HepG2 (cell line): ENCODE measurements around the gene SIN3A. TPM values are rescaled to one million over a fixed set of nuclear protein-coding genes. Genes with fewer than 3 reads are reported as not detected.

ENCODE experiments used
- AGO2 ChIP-seq: fragments of 200-400 bp; formaldehyde crosslinking; optimal IDR thresholded peaks from 2 replicates; pipeline ENCODE3; 2017; ENCODE audit warnings: mild to moderate bottlenecking, low read depth, low read length, moderate library complexity
- CHCHD3 ChIP-seq: sonication (generic); formaldehyde crosslinking; IDR thresholded peaks from 2 replicates; pipeline ENCODE4 v1.8.0; 2022; ENCODE audit warnings: mild to moderate bottlenecking, missing genetic modification reagents, moderate library complexity
- ERF ChIP-seq: IDR thresholded peaks from 2 replicates; pipeline ENCODE4 v1.6.1; 2018; ENCODE audit warnings: missing biosample characterization, missing genetic modification reagents
- EZH2 ChIP-seq: conservative IDR thresholded peaks from 2 replicates; pipeline ENCODE4 v1.6.1; 2012; ENCODE audit warnings: mild to moderate bottlenecking, low read depth, low read length, moderate library complexity
- HOXA3 ChIP-seq: sonication (generic); formaldehyde crosslinking; IDR thresholded peaks from 2 replicates; pipeline ENCODE4 v1.5.0; 2020; ENCODE audit warnings: missing genetic modification reagents
- HOXA5 ChIP-seq: sonication (generic); formaldehyde crosslinking; IDR thresholded peaks from 2 replicates; pipeline ENCODE4 v1.4.0; 2020; ENCODE audit warnings: missing genetic modification reagents
- JUNB ChIP-seq: sonication (generic); formaldehyde crosslinking; IDR thresholded peaks from 2 replicates; pipeline ENCODE4 v1.8.0; 2022; ENCODE audit warnings: missing genetic modification reagents, mild to moderate bottlenecking, borderline replicate concordance
- KDM4B ChIP-seq: sonication (generic); formaldehyde crosslinking; IDR thresholded peaks from 2 replicates; pipeline ENCODE4 v1.4.0; 2020; ENCODE audit warnings: missing genetic modification reagents
- MAFK ChIP-seq, 2 experiments: IDR thresholded peaks in 1 of 2; conservative IDR thresholded peaks in 1 of 2; 2 replicates each; pipeline ENCODE4 v1.6.1; 2011; ENCODE audit warnings: improper control_type of control experiment in 2 of 2, low read length in 2 of 2
- MED13 ChIP-seq: sonication (generic); formaldehyde crosslinking; IDR thresholded peaks from 2 replicates; pipeline ENCODE4 v1.5.0; 2020; ENCODE audit warnings: missing genetic modification reagents
- MIXL1 ChIP-seq: IDR thresholded peaks from 2 replicates; pipeline ENCODE4 v1.6.1; 2016
- MTF2 ChIP-seq: sonication (generic); formaldehyde crosslinking; IDR thresholded peaks from 2 replicates; pipeline ENCODE4 v1.5.0; 2020; ENCODE audit warnings: missing genetic modification reagents, borderline replicate concordance
- NFRKB ChIP-seq: fragments of 450-650 bp; IDR thresholded peaks from 2 replicates; pipeline ENCODE4 v1.6.1; 2017
- PAWR ChIP-seq: sonication (generic); formaldehyde crosslinking; IDR thresholded peaks from 2 replicates; pipeline ENCODE4 v1.4.0; 2020; ENCODE audit warnings: missing genetic modification reagents, mild to moderate bottlenecking, borderline replicate concordance
- PCBP2 ChIP-seq: fragments of 200-400 bp; formaldehyde crosslinking; optimal IDR thresholded peaks from 2 replicates; pipeline ENCODE3; 2018; ENCODE audit warnings: low read length, low read depth; ENCODE audit not compliant: poor library complexity, severe bottlenecking
- PHB2 ChIP-seq: fragments of 450-650 bp; IDR thresholded peaks from 2 replicates; pipeline ENCODE4 v1.6.1; 2018; ENCODE audit not compliant: partially characterized antibody
- RELA ChIP-seq: sonication (generic); formaldehyde crosslinking; IDR thresholded peaks from 2 replicates; pipeline ENCODE4 v1.4.0; 2020; ENCODE audit warnings: missing genetic modification reagents
- RFXANK ChIP-seq: IDR thresholded peaks from 2 replicates; pipeline ENCODE4 v1.6.1; 2016
- SALL1 ChIP-seq: sonication (generic); formaldehyde crosslinking; IDR thresholded peaks from 2 replicates; pipeline ENCODE4 v1.8.0; 2022; ENCODE audit warnings: mild to moderate bottlenecking, missing genetic modification reagents
- SKI ChIP-seq: fragments of 450-650 bp; IDR thresholded peaks from one replicate; pipeline ENCODE4 v1.6.1; 2018; ENCODE audit warnings: mild to moderate bottlenecking; ENCODE audit not compliant: partially characterized antibody
- SNRNP70 ChIP-seq: fragments of 200-400 bp; formaldehyde crosslinking; IDR thresholded peaks from 2 replicates; pipeline ENCODE4 v1.6.1; 2017; ENCODE audit warnings: mild to moderate bottlenecking, low read depth, low read length, moderate library complexity
- TBL1XR1 ChIP-seq: fragments of 150-350 bp; IDR thresholded peaks from 2 replicates; pipeline ENCODE4 v1.6.1; 2014; ENCODE audit warnings: borderline replicate concordance, low read length; ENCODE audit not compliant: partially characterized antibody
- TCF7 ChIP-seq: sonication (generic); IDR thresholded peaks from 2 replicates; pipeline ENCODE4 v1.6.1; 2016; ENCODE audit warnings: antibody characterized with exemption, low read depth
- ZNF24 ChIP-seq: fragments of 450-650 bp; IDR thresholded peaks from 2 replicates; pipeline ENCODE4 v1.6.1; 2017; ENCODE audit warnings: antibody characterized with exemption, mild to moderate bottlenecking
- ZNF343 ChIP-seq: sonication (generic); formaldehyde crosslinking; IDR thresholded peaks from 2 replicates; pipeline ENCODE4 v1.4.0; 2020; ENCODE audit warnings: mild to moderate bottlenecking, missing genetic modification reagents
- ZNF460 ChIP-seq: sonication (generic); formaldehyde crosslinking; IDR thresholded peaks from 2 replicates; pipeline ENCODE4 v1.5.1; 2020; ENCODE audit warnings: missing genetic modification reagents, mild to moderate bottlenecking, borderline replicate concordance
- ZNF530 ChIP-seq: sonication (generic); formaldehyde crosslinking; IDR thresholded peaks from 2 replicates; pipeline ENCODE4 v1.5.0; 2020; ENCODE audit warnings: low read depth, mild to moderate bottlenecking, missing genetic modification reagents
- ZNF598 ChIP-seq: sonication (generic); formaldehyde crosslinking; IDR thresholded peaks from 2 replicates; pipeline ENCODE4 v1.5.1; 2020; ENCODE audit warnings: mild to moderate bottlenecking, missing genetic modification reagents, borderline replicate concordance
- polyA plus RNA-seq, 8 experiments: library from polyadenylated mRNA; depleted of rRNA in 3 of 8; stranded (reverse) in 7 of 8; unstranded in 1 of 8; fragments of >200 nt; fragmentation: Illumina TruSeq in 4 of 8; extraction: Trizol in 4 of 8; gene quantifications; 2 replicates each; pipeline versions ENCODE4 v1.2.1 to v1.2.3, GENCODE V29; 2011 to 2016; ENCODE audit warnings: low read depth in 4 of 8, missing spikeins in 1 of 8, mixed read lengths in 1 of 8; ENCODE audit not compliant: insufficient read depth in 1 of 8
- total RNA-seq, 5 experiments: library from RNA; depleted of rRNA; stranded (reverse); fragments of >200 nt; fragmentation: Illumina TruSeq; extraction: Trizol; gene quantifications; 2 replicates each; pipeline ENCODE4 v1.2.3, GENCODE V29; 2016; ENCODE audit warnings: low read depth in 1 of 5
- TF ChIP-seq, protein P1 (sequence below): sonication (generic); formaldehyde crosslinking; IDR thresholded peaks from 2 replicates; pipeline ENCODE4 v1.4.0; 2020; ENCODE audit warnings: mild to moderate bottlenecking, missing genetic modification reagents
- TF ChIP-seq, protein P2 (sequence below): sonication (generic); formaldehyde crosslinking; IDR thresholded peaks from 2 replicates; pipeline ENCODE4 v1.4.0; 2020; ENCODE audit warnings: mild to moderate bottlenecking, missing genetic modification reagents
- TF ChIP-seq, protein P3 (sequence below): fragments of 450-650 bp; IDR thresholded peaks from 2 replicates; pipeline ENCODE4 v1.6.1; 2016

Gene SIN3A
- total and polyA plus RNA-seq, 2 of the 13 experiments (the other 11 are each of a cell fraction or from before 2014, with no cell fraction given) = 16.1 to 28.1 TPM

DNA sequence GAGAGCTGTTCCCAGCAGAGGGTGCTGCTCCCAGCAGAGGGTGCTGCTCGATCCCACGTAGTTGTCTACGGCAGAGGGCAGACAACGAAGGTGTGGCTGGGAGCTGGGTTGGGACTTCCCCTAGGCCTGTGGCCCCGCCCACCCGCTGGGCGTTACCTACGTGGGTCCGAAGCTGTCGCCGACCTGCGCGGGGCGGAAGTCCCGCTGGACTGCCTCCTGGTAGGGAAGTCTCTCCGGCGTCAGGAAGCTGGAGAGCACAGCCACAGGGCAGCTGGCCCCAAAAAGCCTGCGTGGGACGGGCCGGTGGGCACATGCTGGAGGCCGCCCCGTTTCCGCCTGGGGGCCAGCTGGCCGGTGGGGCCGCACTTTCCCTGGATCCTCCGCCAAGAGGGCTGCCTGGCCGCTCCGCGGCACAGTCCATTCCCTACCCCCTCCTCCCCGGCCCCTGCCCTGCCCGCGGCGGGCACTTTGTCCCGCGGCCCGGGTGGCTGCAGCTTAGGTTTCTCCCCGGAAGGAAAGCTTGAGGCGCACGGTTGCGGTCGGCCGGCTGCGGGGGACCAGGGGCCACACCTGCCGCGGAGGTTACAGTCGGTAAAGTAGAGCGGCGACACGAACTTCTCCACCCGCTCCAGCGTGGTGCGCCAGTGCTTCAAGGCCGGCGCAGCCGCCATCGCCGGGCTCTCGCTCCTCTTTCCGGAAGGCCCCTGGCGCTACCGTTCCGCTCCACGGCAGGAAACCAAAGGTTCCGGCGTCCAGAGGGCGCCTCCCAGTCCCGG lies 83.4 kb downstream of the SIN3A start, which contains the start of gene MAN2C1 (continued):
- TF ChIP-seq SKI = peak; percentile 74
- TF ChIP-seq KDM4B (CRISPR knock-in tag) = peak; percentile 85
- peak; percentile 58; the same call in 1 of the 2 replicates for TF ChIP-seq CHCHD3
- peak; percentile 67 for TF ChIP-seq ZNF343
- TF ChIP-seq MTF2 (CRISPR knock-in tag) = peak; percentile 88; the same call in 1 of the 2 replicates
- no peak for TF ChIP-seq ZNF530
- TF ChIP-seq ZNF598 = no peak; the same call in 1 of the 2 replicates
- no peak for TF ChIP-seq SNRNP70
- TF ChIP-seq MIXL1 (CRISPR knock-in tag) = peak; percentile 74
- TF ChIP-seq PAWR = no peak
- TF ChIP-seq RFXANK (CRISPR knock-in tag) = peak; percentile 36; the same call in 1 of the 2 replicates
- TF ChIP-seq MAFK (conservative IDR thresholded peaks at IDR 0.05 in 1 of 2, IDR thresholded peaks at IDR 0.05 in 1 of 2; ENCODE audit: low read length in 2 of 2) = no peak
- no peak for TF ChIP-seq JUNB (CRISPR knock-in tag)
- no peak for TF ChIP-seq PCBP2
- TF ChIP-seq, protein P1, sequence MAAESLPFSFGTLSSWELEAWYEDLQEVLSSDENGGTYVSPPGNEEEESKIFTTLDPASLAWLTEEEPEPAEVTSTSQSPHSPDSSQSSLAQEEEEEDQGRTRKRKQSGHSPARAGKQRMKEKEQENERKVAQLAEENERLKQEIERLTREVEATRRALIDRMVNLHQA = no peak
- peak; percentile 33 for TF ChIP-seq HOXA5 (CRISPR knock-in tag)
- peak; percentile 82 for TF ChIP-seq ERF (CRISPR knock-in tag)
- TF ChIP-seq, protein P2, sequence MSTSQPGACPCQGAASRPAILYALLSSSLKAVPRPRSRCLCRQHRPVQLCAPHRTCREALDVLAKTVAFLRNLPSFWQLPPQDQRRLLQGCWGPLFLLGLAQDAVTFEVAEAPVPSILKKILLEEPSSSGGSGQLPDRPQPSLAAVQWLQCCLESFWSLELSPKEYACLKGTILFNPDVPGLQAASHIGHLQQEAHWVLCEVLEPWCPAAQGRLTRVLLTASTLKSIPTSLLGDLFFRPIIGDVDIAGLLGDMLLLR (CRISPR knock-in tag) = no peak
- no peak for TF ChIP-seq ZNF24
- TF ChIP-seq MED13 (CRISPR knock-in tag) = no peak
- no peak for TF ChIP-seq NFRKB
- TF ChIP-seq SALL1 (CRISPR knock-in tag) = peak; percentile 82
- TF ChIP-seq TCF7 = no peak
- peak; percentile 84 for TF ChIP-seq TBL1XR1
- TF ChIP-seq, protein P3, sequence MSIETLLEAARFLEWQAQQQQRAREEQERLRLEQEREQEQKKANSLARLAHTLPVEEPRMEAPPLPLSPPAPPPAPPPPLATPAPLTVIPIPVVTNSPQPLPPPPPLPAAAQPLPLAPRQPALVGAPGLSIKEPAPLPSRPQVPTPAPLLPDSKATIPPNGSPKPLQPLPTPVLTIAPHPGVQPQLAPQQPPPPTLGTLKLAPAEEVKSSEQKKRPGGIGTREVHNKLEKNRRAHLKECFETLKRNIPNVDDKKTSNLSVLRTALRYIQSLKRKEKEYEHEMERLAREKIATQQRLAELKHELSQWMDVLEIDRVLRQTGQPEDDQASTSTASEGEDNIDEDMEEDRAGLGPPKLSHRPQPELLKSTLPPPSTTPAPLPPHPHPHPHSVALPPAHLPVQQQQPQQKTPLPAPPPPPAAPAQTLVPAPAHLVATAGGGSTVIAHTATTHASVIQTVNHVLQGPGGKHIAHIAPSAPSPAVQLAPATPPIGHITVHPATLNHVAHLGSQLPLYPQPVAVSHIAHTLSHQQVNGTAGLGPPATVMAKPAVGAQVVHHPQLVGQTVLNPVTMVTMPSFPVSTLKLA = peak; percentile 46
- peak; percentile 11; the same call in 1 of the 2 replicates for TF ChIP-seq ZNF460 (CRISPR knock-in tag)
- TF ChIP-seq PHB2 = no peak
- TF ChIP-seq EZH2 = no peak
- TF ChIP-seq RELA = peak; percentile 75; the same call in 1 of the 2 replicates
- TF ChIP-seq HOXA3 (CRISPR knock-in tag) = peak; percentile 89
- peak; percentile 100 for TF ChIP-seq AGO2
